Loucy (cell line): Measurements from ENCODE around the gene GPC4.

Experiments
- H2AFZ ChIP-seq: fragments of 200-600 bp; sonication (generic); 2 replicates; pipeline ENCODE4 v1.6.0; 2016; ENCODE audit warnings: antibody characterized with exemption, mild to moderate bottlenecking, low read length, moderate library complexity
- H3F3A ChIP-seq: fragments of 200-600 bp; 2 replicates; pipeline ENCODE4 v1.6.0; 2016; ENCODE audit warnings: antibody characterized with exemption, low read depth, mild to moderate bottlenecking
- H3K27me3 ChIP-seq: fragments of 200-600 bp; sonication (generic); 2 replicates; pipeline ENCODE4 v1.6.1; 2014; ENCODE audit warnings: low read length, mild to moderate bottlenecking; ENCODE audit not compliant: insufficient read depth, poor library complexity, severe bottlenecking
- H3K36me3 ChIP-seq: fragments of 200-600 bp; sonication (generic); 2 replicates; pipeline ENCODE4 v1.6.1; 2016; ENCODE audit warnings: low read length; ENCODE audit not compliant: insufficient read depth
- H3K4me1 ChIP-seq: fragments of 200-600 bp; sonication (generic); 2 replicates; pipeline ENCODE4 v1.5.1; 2014; ENCODE audit warnings: low read length, mild to moderate bottlenecking; ENCODE audit not compliant: insufficient read depth, poor library complexity, severe bottlenecking
- H3K4me2 ChIP-seq: fragments of 200-600 bp; sonication (generic); 2 replicates; pipeline ENCODE4 v1.6.0; 2014; ENCODE audit warnings: antibody characterized with exemption, low read length, low read depth, mild to moderate bottlenecking; ENCODE audit not compliant: poor library complexity, severe bottlenecking
- H3K4me3 ChIP-seq: fragments of 200-600 bp; sonication (generic); 2 replicates; pipeline ENCODE4 v1.5.1; 2014; ENCODE audit warnings: low read length, mild to moderate bottlenecking, mixed read lengths; ENCODE audit not compliant: poor library complexity, severe bottlenecking
- H3K79me2 ChIP-seq: fragments of 200-600 bp; sonication (generic); 2 replicates; pipeline ENCODE4 v1.6.1; 2014; ENCODE audit warnings: low read length; ENCODE audit not compliant: insufficient read depth
- H3K9ac ChIP-seq: fragments of 200-600 bp; sonication (generic); 2 replicates; pipeline ENCODE4 v1.6.0; 2014; ENCODE audit warnings: mild to moderate bottlenecking, low read depth, low read length, moderate library complexity; ENCODE audit not compliant: poor library complexity, severe bottlenecking
- H3K9me2 ChIP-seq: fragments of 200-600 bp; sonication (generic); replicated peaks from 2 replicates; pipeline ENCODE4 v1.6.1; 2016; ENCODE audit warnings: low read depth, low read length, mixed read lengths
- H3K9me3 ChIP-seq: fragments of 200-600 bp; sonication (generic); 2 replicates; pipeline ENCODE4 v1.6.1; 2014; ENCODE audit warnings: mild to moderate bottlenecking, antibody characterized with exemption, low read length, low read depth; ENCODE audit not compliant: insufficient read depth
- H4K20me1 ChIP-seq: fragments of 200-600 bp; sonication (generic); 2 replicates; pipeline ENCODE4 v1.6.0; 2014; ENCODE audit warnings: antibody characterized with exemption, low read length, mild to moderate bottlenecking; ENCODE audit not compliant: insufficient read depth, poor library complexity, severe bottlenecking
- EZH2phosphoT487 ChIP-seq: fragments of 200-600 bp; IDR thresholded peaks from 2 replicates; pipeline ENCODE4 v1.6.1; 2018; ENCODE audit warnings: antibody characterized with exemption, mild to moderate bottlenecking, moderate library complexity, borderline replicate concordance
- TF ChIP-seq, protein P1 (sequence below): fragments of 200-600 bp; sonication (generic); conservative IDR thresholded peaks from 2 replicates; pipeline ENCODE4 v1.5.1; 2014; ENCODE audit warnings: mild to moderate bottlenecking, antibody characterized with exemption, low read length

Gene GPC4

DNA sequence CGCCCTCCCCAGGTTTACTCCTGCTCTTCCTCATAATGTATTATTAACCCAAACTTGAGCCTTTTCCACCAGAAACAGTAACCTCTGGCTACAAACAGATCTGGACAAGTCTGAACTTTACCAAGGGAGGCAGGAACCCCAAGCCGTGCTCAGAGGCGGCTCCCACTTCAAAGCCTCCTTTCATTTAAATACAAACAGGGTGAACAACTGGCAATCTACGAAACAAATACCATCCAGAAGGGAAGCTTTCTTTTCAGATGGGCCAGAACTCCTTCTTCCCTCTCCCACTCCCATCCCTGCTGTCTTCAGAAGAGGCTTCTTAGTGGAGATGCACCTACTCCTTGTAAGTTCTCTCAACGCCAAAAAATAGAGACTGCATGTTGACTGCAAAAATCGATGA, 2.1 kb upstream of the GPC4 start:
- H3K4me3 ChIP-seq: no peak overlapping the region
- no peaks in the 10 kb centered on the region for H4K20me1 ChIP-seq
- peaks cover 5% of the 10 kb centered on the region for H3K27me3 ChIP-seq

DNA sequence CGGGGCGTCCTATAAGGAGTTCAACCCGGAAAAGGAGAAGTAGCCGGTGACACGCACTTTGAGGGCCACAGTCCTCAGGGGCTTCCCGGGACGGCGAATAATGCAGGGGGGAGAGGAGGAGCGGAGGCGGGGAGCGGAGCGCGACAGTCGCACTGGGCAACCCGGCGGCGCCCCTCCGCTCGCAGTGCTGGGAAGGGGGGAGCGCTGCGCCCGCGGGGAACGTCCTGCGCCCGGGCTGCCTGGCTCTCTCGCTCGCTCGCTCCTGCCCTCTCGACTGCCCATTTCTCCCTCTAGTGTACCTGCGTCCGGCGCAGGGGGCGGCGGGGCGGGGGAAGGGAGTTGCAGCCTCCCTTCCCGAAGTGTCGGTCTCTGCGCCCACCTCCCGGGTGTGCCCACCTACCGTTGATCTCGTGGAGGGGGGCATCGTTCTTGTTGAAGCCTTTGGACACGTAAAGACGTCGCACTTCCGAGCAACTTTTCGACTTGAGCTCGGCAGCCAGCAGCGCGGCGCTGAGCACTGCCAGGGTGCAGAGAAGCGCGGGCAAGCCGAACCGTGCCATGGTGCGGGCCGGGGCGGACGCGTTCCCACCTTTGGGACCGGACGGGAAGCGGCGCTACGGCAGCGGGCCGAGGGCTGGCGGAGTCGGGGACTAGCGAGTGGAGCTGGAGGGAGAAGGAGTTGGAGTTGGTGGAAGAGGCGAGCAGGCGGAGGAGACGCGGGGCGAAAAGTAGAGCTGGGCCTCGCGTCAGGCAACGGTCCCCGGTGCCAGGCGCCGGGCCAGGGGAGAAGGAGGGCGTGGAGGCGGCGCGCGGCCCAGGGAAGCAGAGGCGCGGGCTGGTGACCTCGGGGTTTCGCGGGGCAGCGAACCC, 648 bp downstream of the GPC4 start:
- H4K20me1 ChIP-seq: no peaks in the 10 kb centered on the region
- H2AFZ ChIP-seq: peak overlapping the region; percentile 87
- peak overlapping the region; percentile 75 for H3K9ac ChIP-seq
- H3F3A ChIP-seq: no peaks in the 10 kb centered on the region
- no peaks in the 10 kb centered on the region for H3K9me2 ChIP-seq
- peak overlapping the region; percentile 73 for H3K4me2 ChIP-seq
- TF ChIP-seq, protein P1, sequence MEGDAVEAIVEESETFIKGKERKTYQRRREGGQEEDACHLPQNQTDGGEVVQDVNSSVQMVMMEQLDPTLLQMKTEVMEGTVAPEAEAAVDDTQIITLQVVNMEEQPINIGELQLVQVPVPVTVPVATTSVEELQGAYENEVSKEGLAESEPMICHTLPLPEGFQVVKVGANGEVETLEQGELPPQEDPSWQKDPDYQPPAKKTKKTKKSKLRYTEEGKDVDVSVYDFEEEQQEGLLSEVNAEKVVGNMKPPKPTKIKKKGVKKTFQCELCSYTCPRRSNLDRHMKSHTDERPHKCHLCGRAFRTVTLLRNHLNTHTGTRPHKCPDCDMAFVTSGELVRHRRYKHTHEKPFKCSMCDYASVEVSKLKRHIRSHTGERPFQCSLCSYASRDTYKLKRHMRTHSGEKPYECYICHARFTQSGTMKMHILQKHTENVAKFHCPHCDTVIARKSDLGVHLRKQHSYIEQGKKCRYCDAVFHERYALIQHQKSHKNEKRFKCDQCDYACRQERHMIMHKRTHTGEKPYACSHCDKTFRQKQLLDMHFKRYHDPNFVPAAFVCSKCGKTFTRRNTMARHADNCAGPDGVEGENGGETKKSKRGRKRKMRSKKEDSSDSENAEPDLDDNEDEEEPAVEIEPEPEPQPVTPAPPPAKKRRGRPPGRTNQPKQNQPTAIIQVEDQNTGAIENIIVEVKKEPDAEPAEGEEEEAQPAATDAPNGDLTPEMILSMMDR: no peak
- TF ChIP-seq EZH2phosphoT487: no peak
- H3K4me3 ChIP-seq: peak overlapping the region; percentile 77
- peaks cover 5% of the 10 kb centered on the region for H3K27me3 ChIP-seq
- H3K36me3 ChIP-seq: no peaks in the 10 kb centered on the region
- no peaks in the 10 kb centered on the region for H3K9me3 ChIP-seq
- H3K79me2 ChIP-seq: 0 out of 2 replicates have a peak, but pooled peaks cover 4% of the 10 kb centered on the region
- H3K4me1 ChIP-seq: peaks cover 3% of the 10 kb centered on the region

More for the DNA sequence above, 2.1 kb upstream of the GPC4 start:
- no peak overlapping the region for H2AFZ ChIP-seq
- peaks cover 3% of the 10 kb centered on the region for H3K4me1 ChIP-seq
- H3K79me2 ChIP-seq: 0 out of 2 replicates have a peak, but pooled peaks cover 2% of the 10 kb centered on the region
- no peaks in the 10 kb centered on the region for H3F3A ChIP-seq
- H3K9me3 ChIP-seq: no peaks in the 10 kb centered on the region
- no peak overlapping the region for H3K4me2 ChIP-seq
- no peak overlapping the region for H3K9ac ChIP-seq
- no peaks in the 10 kb centered on the region for H3K36me3 ChIP-seq
- TF ChIP-seq, protein P1: no peak
- no peak for TF ChIP-seq EZH2phosphoT487
- H3K9me2 ChIP-seq: no peaks in the 10 kb centered on the region

- Histone ChIP-seq H3K4me2 (peak overlapping the region; percentile 73), H2AFZ (no peak overlapping the region), H3K4me1 (peaks cover 3% of the 10 kb centered on the region), H3K4me3 (peak overlapping the region; percentile 77), H3K27me3 (peaks cover 5% of the 10 kb centered on the region), H3K9ac (no peak overlapping the region), H3K9me2 (no peaks in the 10 kb centered on the region), H4K20me1 (no peaks in the 10 kb centered on the region), H3K79me2 (0 out of 2 replicates have a peak, but pooled peaks cover 4% of the 10 kb centered on the region), H3K9me3 (no peaks in the 10 kb centered on the region), H3F3A (no peaks in the 10 kb centered on the region), H3K36me3 (no peaks in the 10 kb centered on the region)
- TF ChIP-seq, protein P1: no peak
- no peak for TF ChIP-seq EZH2phosphoT487
Observed at GRCh38 chrX:133413218-133413925, 1.9 kb downstream of the GPC4 start.
